Uterus (tissue), 4 donors: Measurements from ENCODE around the gene DOCK3. TPM values are rescaled to one million over a fixed set of nuclear protein-coding genes. Genes with fewer than 3 reads are reported as not detected.
"Not testable (repeated sequence)": the region's sequence is repeated elsewhere in the genome, so short reads cannot be mapped to it uniquely, and the experiment has no call there.

ENCODE experiments used
- DNase-seq, 2 donors: peaks; one replicate each; pipeline ENCODE4 v3.0.0-alpha.2; 2019 to 2020
- H3K27ac ChIP-seq, 2 donors: fragments of 200-600 bp; sonication (generic); 1 replicate in 1 of 2; 2 replicates in 1 of 2; pipeline ENCODE4 v1.5.1; 2016 to 2018
- H3K27me3 ChIP-seq, 2 donors: fragments of 200-600 bp; sonication (generic); one replicate each; pipeline ENCODE4 v1.5.1; 2018 to 2019; ENCODE audit warnings: control low read depth in 1 of 2
- H3K36me3 ChIP-seq, 2 donors: fragments of 200-600 bp; sonication (generic); one replicate each; pipeline ENCODE4 v1.5.1; 2019; ENCODE audit warnings: control low read depth in 1 of 2
- H3K4me1 ChIP-seq, 2 donors: fragments of 200-600 bp; sonication (generic); one replicate each; pipeline ENCODE4 v1.5.1; 2018 to 2019; ENCODE audit warnings: control low read depth in 1 of 2
- H3K4me3 ChIP-seq, 2 donors: fragments of 200-600 bp; sonication (generic); 1 replicate in 1 of 2; 2 replicates in 1 of 2; pipeline ENCODE4 v1.5.1; 2018 to 2019; ENCODE audit warnings: mild to moderate bottlenecking in 1 of 2
- H3K9me3 ChIP-seq, 2 donors: fragments of 200-600 bp; sonication (generic); one replicate each; pipeline ENCODE4 v1.5.1; 2019; ENCODE audit warnings: control low read depth in 1 of 2
- CTCF ChIP-seq, 4 experiments: fragments of 200-600 bp in 2 of 4; fragments of 450-650 bp in 2 of 4; sonication (generic) in 2 of 4; IDR thresholded peaks; one replicate each; pipeline ENCODE4 v1.5.1; 2016 to 2019; ENCODE audit warnings: antibody characterized with exemption in 4 of 4, mild to moderate bottlenecking in 2 of 4, moderate library complexity in 1 of 4
- POLR2A ChIP-seq, 2 donors: fragments of 450-650 bp; IDR thresholded peaks; one replicate each; pipeline ENCODE4 v1.6.1; 2016; ENCODE audit warnings: antibody characterized with exemption in 2 of 2, mild to moderate bottlenecking in 1 of 2, moderate library complexity in 1 of 2
- intact Hi-C: fragments of 100-400 bp; cut with DNase I; formaldehyde crosslinking; loops from one replicate; pipeline ENCODE4 v1.15.1; 2023; ENCODE audit warnings: low total_unique reads
- total RNA-seq, 4 donors: library from RNA; depleted of rRNA in 3 of 4; stranded (reverse); fragments of >200 nt in 3 of 4; gene quantifications; one replicate each; pipeline versions ENCODE4 v1.1.0 to v1.2.4, GENCODE V29; 2014 to 2023
- donor health status: DM: yes; HTN: yes; CAD: no.

DOCK3 gene
- total RNA-seq, 4 donors from 2014 or later: under 0.01 to 1.6 (median 0.46) TPM

GRCh38 chr3:51123531-51123930 lies 448.8 kb downstream of the DOCK3 start:
- Histone ChIP-seq H3K36me3 (no peaks in the 10 kb centered on the region), H3K4me1 (no peaks in the 10 kb centered on the region), H3K27me3 (no peaks in the 10 kb centered on the region), H3K27ac (no peak overlapping the region), H3K4me3 (no peak overlapping the region), H3K9me3 (no peaks in the 10 kb centered on the region)
- intact Hi-C loops: no loop called here
- TF ChIP-seq CTCF (IDR thresholded peaks at IDR 0.05) (no peak), POLR2A (IDR thresholded peaks at IDR 0.05) (no peak)
- DNase-seq: no peak

DNA sequence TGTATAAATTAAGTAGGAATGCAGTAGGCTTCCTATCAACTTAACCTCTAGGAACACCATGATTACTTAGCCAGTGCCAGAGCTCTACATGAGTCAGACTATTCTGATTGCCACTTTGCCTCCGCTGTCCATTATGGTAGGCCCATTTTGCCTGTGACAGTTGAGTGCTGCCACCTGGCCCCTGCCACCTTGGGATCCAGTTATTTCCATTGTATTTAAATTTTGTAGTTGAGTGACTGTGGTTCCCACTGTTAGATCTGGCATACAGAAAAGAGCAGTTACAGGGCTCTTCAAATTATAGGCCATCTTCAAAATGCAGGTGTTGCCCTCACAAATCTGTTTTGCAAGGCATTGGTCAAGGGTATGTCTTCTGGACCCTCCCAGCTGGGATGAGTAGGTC lies 456.9 kb downstream of the DOCK3 start:
- H3K27me3 ChIP-seq, intact Hi-C loops, H3K27ac ChIP-seq, H3K9me3 ChIP-seq, H3K4me3 ChIP-seq, DNase-seq, H3K36me3 ChIP-seq, H3K4me1 ChIP-seq: not testable (repeated sequence)

GRCh38 chr3:51137715-51138114 lies 463.0 kb downstream of the DOCK3 start:
- no peak for TF ChIP-seq CTCF (IDR thresholded peaks at IDR 0.05)
- no peak for TF ChIP-seq POLR2A (IDR thresholded peaks at IDR 0.05)
- no peak overlapping the region for H3K27ac ChIP-seq
- no peaks in the 10 kb centered on the region for H3K36me3 ChIP-seq
- H3K9me3 ChIP-seq: no peaks in the 10 kb centered on the region
- no peaks in the 10 kb centered on the region for H3K4me1 ChIP-seq
- H3K4me3 ChIP-seq: no peak overlapping the region
- H3K27me3 ChIP-seq: no peaks in the 10 kb centered on the region
- intact Hi-C loops: no loop called here
- DNase-seq: no peak

DNA sequence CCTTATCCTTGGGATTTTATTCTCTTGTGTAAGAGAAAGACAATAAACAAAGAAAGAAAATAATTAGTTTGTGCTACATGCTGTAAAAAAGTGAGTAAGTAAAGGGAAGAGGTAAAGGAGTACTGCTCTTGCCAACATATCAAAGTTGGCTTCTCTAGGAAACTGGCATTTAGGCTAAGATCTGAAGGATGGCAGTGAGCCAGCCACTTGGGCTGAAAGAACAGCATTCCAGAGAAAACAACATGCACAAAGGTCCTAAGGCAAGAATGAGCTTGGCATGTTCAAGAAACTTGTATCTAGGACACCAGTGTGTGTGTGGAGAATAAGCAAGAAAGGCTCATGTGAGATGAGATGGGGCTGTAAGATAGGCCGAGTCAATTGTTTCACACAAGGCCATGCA lies 464.9 kb downstream of the DOCK3 start:
- DNase-seq: no peak
- Histone ChIP-seq H3K27ac (no peak overlapping the region), H3K4me1 (no peaks in the 10 kb centered on the region), H3K4me3 (no peak overlapping the region), H3K9me3 (no peaks in the 10 kb centered on the region), H3K27me3 (no peaks in the 10 kb centered on the region), H3K36me3 (no peaks in the 10 kb centered on the region)
- intact Hi-C loops: no loop called here
- no peak for TF ChIP-seq CTCF (IDR thresholded peaks at IDR 0.05)
- TF ChIP-seq POLR2A (IDR thresholded peaks at IDR 0.05): no peak

- TF ChIP-seq CTCF (IDR thresholded peaks at IDR 0.05) (no peak), POLR2A (IDR thresholded peaks at IDR 0.05) (no peak)
- no peak overlapping the region for H3K4me3 ChIP-seq
Observed at GRCh38 chr3:51141573-51141972, 466.8 kb downstream of the DOCK3 start.

More at GRCh38 chr3:51141573-51141972, 466.8 kb downstream of the DOCK3 start:
- H3K27me3 ChIP-seq: no peaks in the 10 kb centered on the region
- no peaks in the 10 kb centered on the region for H3K36me3 ChIP-seq
- DNase-seq: no peak
- intact Hi-C loops: no loop called here
- H3K27ac ChIP-seq: no peak overlapping the region
- H3K4me1 ChIP-seq: no peaks in the 10 kb centered on the region
- H3K9me3 ChIP-seq: no peaks in the 10 kb centered on the region
